Measurements from ENCODE around the gene ALDOA. TPM values are rescaled to one million over a fixed set of nuclear protein-coding genes. Genes with fewer than 3 reads are reported as not detected.

The ALDOA gene
- total and polyA plus RNA-seq, 9 of the 15 experiments (the other 6 are each of a cell fraction or from before 2014, with no cell fraction given): 311 to 2,224 (median 1,293) TPM

GRCh38 chr16:30064729-30065101, 845 bp upstream of the ALDOA start:
- in situ Hi-C loops (cut with MboI): no loop called here
- Histone ChIP-seq H3K79me2 (ENCODE audit: control insufficient read depth, insufficient read depth, low read length) (peaks cover 65% of the 10 kb centered on the region), H3K27ac (ENCODE audit: extremely low read depth, low read depth, low read length) (peak overlapping the region; percentile 99), H3K4me2 (ENCODE audit: insufficient read depth, low read length) (peak overlapping the region; percentile 92), H3K9me3 (replicated peaks; ENCODE audit: control insufficient read depth, insufficient read depth, low read depth, low read length) (no peaks in the 10 kb centered on the region), H3K27me3 (ENCODE audit: control insufficient read depth in 2 of 2, insufficient read depth in 2 of 2, low read length in 2 of 2) (no peaks in the 10 kb centered on the region), H3K9me1 (ENCODE audit: control insufficient read depth, insufficient read depth, low read length) (peaks cover 14% of the 10 kb centered on the region), H4K20me1 (replicated peaks; ENCODE audit: control insufficient read depth, insufficient read depth, low read length) (peaks cover 37% of the 10 kb centered on the region), H2AFZ (ENCODE audit: low read depth, low read length) (peak overlapping the region; percentile 86), H3K4me3 (peak overlapping the region; percentile 88), H3K4me1 (replicated peaks in 1 of 2; ENCODE audit: control insufficient read depth in 2 of 2, insufficient read depth in 2 of 2, low read length in 2 of 2) (peaks cover 41 to 60% of the 10 kb centered on the region in 2 experiments), H3K9ac (ENCODE audit: insufficient read depth in 1 of 2, low read depth in 2 of 2, low read length in 2 of 2) (peak overlapping the region; percentile 93 to 100), H3K36me3 (ENCODE audit: control insufficient read depth, insufficient read depth, low read length) (peaks cover 36% of the 10 kb centered on the region)
- CTCF ChIA-PET (ENCODE audit: low intra/inter-chr PET ratio): no interaction called here
- no TSS peak for BruUV-seq (replicated peaks)
- DNase-seq (ENCODE audit: extremely low read depth in 1 of 4, low spot score in 3 of 4) (peak in 1 of 4 experiments; percentile 52), ATAC-seq (peak; percentile 4; the same call in 1 of the 3 replicates), FAIRE-seq (no peak)
- WGBS (ENCODE audit: insufficient coverage, low coverage, missing lambda C conversion rate): 0% methylated on average over 18 of the region's 25 CpGs
- POLR2A ChIA-PET: interaction anchor here (0.6 to 2.7 kb wide), 10 partner anchors 8 to 647 kb away, joined by 3 to 29 read pairs (median 6); partner anchors contain the start of gene TBX6
- intact Hi-C loops (cut with micrococcal nuclease): loop anchor here (10.0 kb wide), 2 partner anchors 310 to 590 kb away; partner anchors contain the start of genes FBRS, MYL11, PRR14 and TBC1D10B
- TF ChIP-seq NFRKB (IDR thresholded peaks at IDR 0.05; ENCODE audit: low read depth) (0 out of 2 replicates have a peak, but pooled peaks have one; percentile 15), ETS1 (conservative IDR thresholded peaks at IDR 0.05; ENCODE audit: control insufficient read depth, low read depth, low read length) (no peak), CUX1 (CRISPR knock-in tag; IDR thresholded peaks at IDR 0.05) (peak; percentile 77), YY1 (IDR thresholded peaks at IDR 0.05; ENCODE audit: borderline replicate concordance in 1 of 3, control insufficient read depth in 1 of 3, extremely low read depth in 1 of 3, insufficient read depth in 3 of 3, insufficient read length in 1 of 3, insufficient replicate concordance in 2 of 3, low read depth in 1 of 3, low read length in 2 of 3) (peak in 1 of 3 experiments; percentile 6), ZBTB7A (IDR thresholded peaks at IDR 0.05; ENCODE audit: borderline replicate concordance, control insufficient read depth, low read depth, low read length) (no peak), MITF (IDR thresholded peaks at IDR 0.05) (peak; percentile 32; the same call in 1 of the 2 replicates), NFATC3 (IDR thresholded peaks at IDR 0.05) (no peak), ZBTB34 (CRISPR knock-in tag; IDR thresholded peaks at IDR 0.05) (0 out of 2 replicates have a peak, but pooled peaks have one; percentile 20)

Data from K562 (cell line).